Esophagus muscularis mucosa (tissue), 4 donors: ENCODE data around the gene PEAK3. TPM values are rescaled to one million over a fixed set of nuclear protein-coding genes. Genes with fewer than 3 reads are reported as not detected.

Experiments
- DNase-seq: peaks from one replicate; pipeline ENCODE4 v3.0.0-alpha.2; 2017; ENCODE audit errors: extremely low spot score
- H3K27ac ChIP-seq, 4 donors: fragments of 200-600 bp; sonication (generic); replicated peaks in 1 of 4; 1 replicate in 3 of 4; 2 replicates in 1 of 4; pipeline ENCODE4 v1.5.1; 2016 to 2019; ENCODE audit warnings: mild to moderate bottlenecking in 1 of 4
- H3K27me3 ChIP-seq, 4 donors: fragments of 200-600 bp; sonication (generic); one replicate each; pipeline versions ENCODE4 v1.5.1 to v1.6.0; 2016 to 2019
- H3K36me3 ChIP-seq, 4 donors: fragments of 200-600 bp; sonication (generic); one replicate each; pipeline ENCODE4 v1.5.1; 2016 to 2019
- H3K4me1 ChIP-seq, 4 donors: fragments of 200-600 bp; sonication (generic); one replicate each; pipeline ENCODE4 v1.5.1; 2016 to 2019
- H3K4me3 ChIP-seq, 4 donors: fragments of 200-600 bp; sonication (generic); 1 replicate in 2 of 4; 2 replicates in 2 of 4; pipeline ENCODE4 v1.5.1; 2016 to 2019; ENCODE audit warnings: mild to moderate bottlenecking in 4 of 4, moderate library complexity in 1 of 4
- H3K9me3 ChIP-seq, 4 donors: fragments of 200-600 bp; sonication (generic); 1 replicate in 3 of 4; 2 replicates in 1 of 4; pipeline ENCODE4 v1.5.1; 2016 to 2019
- CTCF ChIP-seq, 3 experiments: fragments of 200-600 bp in 2 of 3; fragments of 450-650 bp in 1 of 3; sonication (generic) in 2 of 3; IDR thresholded peaks; one replicate each; pipeline ENCODE4 v1.5.1; 2017 to 2019; ENCODE audit warnings: antibody characterized with exemption in 3 of 3, mild to moderate bottlenecking in 2 of 3, moderate library complexity in 1 of 3
- EP300 ChIP-seq: sonication (generic); formaldehyde crosslinking; IDR thresholded peaks from one replicate; pipeline ENCODE4 v1.6.1; 2017; ENCODE audit warnings: antibody characterized with exemption
- POLR2A ChIP-seq: fragments of 450-650 bp; IDR thresholded peaks from one replicate; pipeline ENCODE4 v1.6.1; 2017; ENCODE audit warnings: antibody characterized with exemption, moderate library complexity, mild to moderate bottlenecking, low read depth
- POLR2AphosphoS5 ChIP-seq, 2 donors: sonication (generic); formaldehyde crosslinking; IDR thresholded peaks; one replicate each; pipeline ENCODE4 v1.6.1; 2017; ENCODE audit warnings: antibody characterized with exemption in 2 of 2
- WGBS: methylation state at CpG from one replicate; pipeline ENCODE4 v1.1.5; 2018; 5-methylcytosine and 5-hydroxymethylcytosine counted together
- intact Hi-C: fragments of 100-400 bp; cut with DNase I; formaldehyde crosslinking; loops from one replicate; pipeline ENCODE4 v1.15.1; 2023
- total RNA-seq, 4 donors: library from RNA; depleted of rRNA; stranded (reverse); fragments of >200 nt; gene quantifications; one replicate each; pipeline versions ENCODE4 v1.1.0 to v1.2.1, GENCODE V29; 2016

PEAK3 gene
- total RNA-seq, 4 donors from 2014 or later, result 0.78 to 2.3 (median 1.3) TPM

- no peak overlapping the region for H3K27ac ChIP-seq
- intact Hi-C loops, result no loop called here
- TF ChIP-seq POLR2A (no peak), POLR2AphosphoS5 (IDR thresholded peaks at IDR 0.05) (no peak), EP300 (no peak), CTCF (IDR thresholded peaks at IDR 0.05) (no peak)
- 86% methylated on average over 9 of the region's 12 CpGs for WGBS
- no peak overlapping the region for H3K4me3 ChIP-seq
- H3K4me1 ChIP-seq, result peaks cover 51 to 83% (median 68%) of the 10 kb centered on the region in 4 donors
- H3K9me3 ChIP-seq, result no peaks in the 10 kb centered on the region
- DNase-seq, result no peak
- H3K36me3 ChIP-seq, result peaks cover 40 to 44% (median 41%) of the 10 kb centered on the region in 4 donors
- H3K27me3 ChIP-seq, result no peaks in the 10 kb centered on the region
Observed at GRCh38 chr19:2242092-2242537, 39.9 kb downstream of the PEAK3 start.

DNA sequence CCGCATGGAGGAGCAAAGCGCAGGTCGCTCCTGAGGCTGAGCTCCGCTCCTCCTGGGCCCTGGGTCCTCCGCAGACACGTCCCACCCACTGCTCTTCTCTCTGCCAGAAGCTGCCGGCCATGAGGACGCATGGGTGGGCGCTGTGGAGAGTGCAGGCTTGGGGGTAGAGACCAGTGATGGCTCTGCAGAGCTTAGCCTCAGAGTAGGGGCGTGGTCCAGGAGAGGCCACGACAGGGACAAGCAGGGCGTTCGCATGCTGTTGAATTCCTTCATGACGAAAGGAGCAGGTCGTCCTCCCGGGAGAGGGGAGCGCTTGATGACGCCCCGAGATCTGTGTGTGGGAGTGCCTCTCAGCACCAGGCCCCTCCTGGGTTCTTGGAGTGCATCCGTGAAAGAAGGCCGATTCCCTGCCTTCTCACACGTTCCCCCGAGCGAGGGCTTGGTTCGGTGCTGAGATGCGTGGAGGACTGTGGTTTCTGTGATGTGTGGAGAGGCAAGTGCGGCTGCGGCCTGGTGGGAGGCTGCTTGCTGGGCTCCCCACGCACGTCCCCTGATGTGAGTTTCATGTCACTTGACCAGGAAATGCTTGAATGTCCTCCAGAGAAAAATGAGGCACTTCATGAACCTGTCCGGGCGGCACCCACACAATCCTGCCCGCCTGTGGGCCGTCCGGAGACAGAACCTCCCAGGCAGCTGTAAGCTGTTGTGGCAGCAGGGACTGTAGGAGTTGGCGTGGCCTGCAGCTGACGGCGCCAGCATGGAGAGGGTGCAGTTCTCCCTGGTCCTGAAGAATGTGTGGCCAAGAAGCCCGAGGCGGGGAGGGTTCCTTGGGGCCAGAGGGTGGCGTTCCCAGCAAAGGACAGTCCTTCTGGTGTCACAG is 40.9 kb downstream of the PEAK3 start:
- H3K27ac ChIP-seq, result peak overlapping the region; percentile 21 to 78 (median 72)
- peak overlapping the region in 3 of 4 donors; percentile 49 to 57 (median 54) for H3K4me3 ChIP-seq
- no peaks in the 10 kb centered on the region for H3K27me3 ChIP-seq
- TF ChIP-seq EP300 (no peak), CTCF (IDR thresholded peaks at IDR 0.05) (no peak), POLR2A (no peak), POLR2AphosphoS5 (IDR thresholded peaks at IDR 0.05) (no peak)
- peaks cover 30 to 34% (median 32%) of the 10 kb centered on the region in 4 donors for H3K36me3 ChIP-seq
- H3K9me3 ChIP-seq, result no peaks in the 10 kb centered on the region
- intact Hi-C loops, result no loop called here
- DNase-seq, result no peak
- 67% methylated on average over 34 of the region's 41 CpGs for WGBS
- peaks cover 47 to 77% (median 66%) of the 10 kb centered on the region in 4 donors for H3K4me1 ChIP-seq

DNA sequence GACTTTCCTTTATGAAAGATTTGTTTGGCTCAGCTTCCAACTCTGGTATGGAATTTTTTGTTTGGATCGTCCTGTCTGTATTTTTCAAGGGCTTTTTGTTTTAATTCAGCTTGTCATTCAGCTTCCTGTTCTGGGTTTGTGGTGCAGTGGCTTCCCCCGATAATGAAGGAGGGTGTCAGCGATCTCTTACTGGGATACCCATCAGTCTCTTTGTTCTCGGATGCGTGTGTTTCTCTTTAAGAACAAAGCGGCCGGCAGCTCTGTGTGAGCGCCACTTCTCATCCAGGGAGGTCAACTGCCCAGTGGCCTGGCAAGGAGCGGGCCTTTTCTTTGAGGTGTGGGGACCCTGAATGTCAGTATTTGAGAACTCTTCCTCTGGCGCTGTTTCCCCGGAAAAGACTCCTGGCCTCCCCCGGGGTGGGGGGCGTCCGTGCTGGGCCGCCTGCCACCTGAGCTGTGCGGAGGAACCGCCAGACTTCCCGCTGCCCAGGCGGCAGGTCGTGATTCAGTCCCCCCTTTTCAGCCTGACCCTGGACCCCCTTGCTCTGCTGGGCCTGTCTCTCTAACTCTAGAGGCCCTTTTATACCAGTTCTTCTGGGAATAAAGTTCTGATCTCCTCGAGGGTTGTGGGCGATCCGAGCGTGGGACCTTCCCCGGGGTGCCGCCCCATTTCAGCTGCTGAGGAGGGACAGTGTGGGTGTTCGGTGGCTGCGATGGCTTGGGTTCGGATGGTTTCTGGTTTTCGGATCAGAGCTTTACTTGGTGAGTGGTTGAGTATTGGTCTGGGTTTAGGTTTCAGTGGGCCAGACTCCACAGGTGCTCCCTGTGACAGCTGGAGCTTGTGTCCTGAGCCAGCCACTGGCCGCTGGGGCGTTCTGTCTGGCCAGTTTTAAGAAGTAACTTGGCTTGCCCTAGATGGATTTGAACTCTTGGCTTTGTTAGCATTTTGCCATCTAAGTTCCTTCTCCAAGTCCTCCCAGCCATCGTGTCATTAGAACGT is 41.9 kb downstream of the PEAK3 start:
- DNase-seq, result peak; percentile 93
- Histone ChIP-seq H3K36me3 (peaks cover 20 to 24% (median 21%) of the 10 kb centered on the region in 4 donors), H3K27ac (peak overlapping the region; percentile 59 to 78 (median 72)), H3K4me3 (peak overlapping the region; percentile 49 to 57 (median 52)), H3K4me1 (peaks cover 50 to 82% (median 71%) of the 10 kb centered on the region in 4 donors), H3K9me3 (no peaks in the 10 kb centered on the region), H3K27me3 (no peaks in the 10 kb centered on the region)
- TF ChIP-seq EP300 (no peak), POLR2AphosphoS5 (IDR thresholded peaks at IDR 0.05) (peak in 1 of 2 donors; percentile 5)
- 17% methylated on average over 34 of the region's 34 CpGs for WGBS
- intact Hi-C loops, result loop anchor here (5.0 kb wide), 2 partner anchors 88 to 152 kb away; partner anchors contain the start of gene AP3D1

GRCh38 chr19:2239173-2239572 is 42.8 kb downstream of the PEAK3 start:
- H3K4me3 ChIP-seq, result peak overlapping the region in 1 of 4 donors; percentile 54
- no peak for DNase-seq
- H3K27me3 ChIP-seq, result no peaks in the 10 kb centered on the region
- peaks cover 12 to 18% (median 13%) of the 10 kb centered on the region in 4 donors for H3K36me3 ChIP-seq
- 65% methylated on average over 10 of the region's 10 CpGs for WGBS
- H3K4me1 ChIP-seq, result peaks cover 59 to 86% (median 79%) of the 10 kb centered on the region in 4 donors
- H3K27ac ChIP-seq, result peak overlapping the region; percentile 59 to 78 (median 72)
- intact Hi-C loops, result loop anchor here (5.0 kb wide), 2 partner anchors 87 to 153 kb away; partner anchors contain the start of gene AP3D1
- no peaks in the 10 kb centered on the region for H3K9me3 ChIP-seq
- TF ChIP-seq CTCF (IDR thresholded peaks at IDR 0.05) (no peak), POLR2A (no peak), POLR2AphosphoS5 (IDR thresholded peaks at IDR 0.05) (no peak), EP300 (no peak)
